ENCODE data around the gene GFRA3. TPM values are rescaled to one million over a fixed set of nuclear protein-coding genes. Genes with fewer than 3 reads are reported as not detected.
A peak's percentile ranks its signal among the peaks of the same experiment; 100 is the strongest.

The GFRA3 gene
- total and polyA plus RNA-seq, 10 donors, result 0.14 to 1.2 TPM; not detected in 8

GRCh38 chr5:138275379-138275782 is 960 bp upstream of the GFRA3 start:
- no peak for TF ChIP-seq POLR2AphosphoS5 (IDR thresholded peaks at IDR 0.05)
- no peak for TF ChIP-seq POLR2A (IDR thresholded peaks at IDR 0.05)
- TF ChIP-seq CTCF (IDR thresholded peaks at IDR 0.05 in 8 of 11, conservative IDR thresholded peaks at IDR 0.05 in 3 of 11), result no peak
- Histone ChIP-seq H3K4me3 (no peak overlapping the region), H3K36me3 (no peaks in the 10 kb centered on the region), H3K27ac (no peak overlapping the region), H3K27me3 (replicated peaks in 1 of 7) (peaks cover 0 to 29% (median 17%) of the 10 kb centered on the region in 7 donors), H3K9me3 (no peaks in the 10 kb centered on the region), H3K4me1 (peaks cover 0 to 14% (median 12%) of the 10 kb centered on the region in 6 donors)
- WGBS, 5 donors, result 34 to 49% (median 39%) methylated on average over 3 of the region's 3 CpGs
- DNase-seq, result no peak
- intact Hi-C loops (cut with DNase I; ENCODE audit: low total_unique reads), result no loop called here

GRCh38 chr5:138273834-138274188 is 610 bp downstream of the GFRA3 start:
- DNase-seq, result no peak
- TF ChIP-seq CTCF (IDR thresholded peaks at IDR 0.05 in 8 of 11, conservative IDR thresholded peaks at IDR 0.05 in 3 of 11) (no peak), POLR2A (IDR thresholded peaks at IDR 0.05) (no peak), POLR2AphosphoS5 (IDR thresholded peaks at IDR 0.05) (no peak)
- H3K4me1 ChIP-seq, result peaks cover 0 to 14% (median 12%) of the 10 kb centered on the region in 6 donors
- no peaks in the 10 kb centered on the region for H3K9me3 ChIP-seq
- H3K4me3 ChIP-seq, result peak overlapping the region in 6 of 8 donors; percentile 23 to 65 (median 28)
- no peak overlapping the region for H3K27ac ChIP-seq
- no peaks in the 10 kb centered on the region for H3K36me3 ChIP-seq
- H3K27me3 ChIP-seq (replicated peaks in 1 of 7), result peaks cover 0 to 39% (median 17%) of the 10 kb centered on the region in 7 donors
- 65 to 76% (median 69%) methylated on average over 5 to 6 of the region's 6 CpGs for WGBS, 5 donors
- intact Hi-C loops (cut with DNase I; ENCODE audit: low total_unique reads), result no loop called here

- intact Hi-C loops (cut with DNase I; ENCODE audit: low total_unique reads), result no loop called here
- no peak for DNase-seq
- 89 to 96% (median 91%) methylated on average over 4 of the region's 4 CpGs for WGBS, 5 donors
- H3K36me3 ChIP-seq, result no peaks in the 10 kb centered on the region
- H3K9me3 ChIP-seq, result no peaks in the 10 kb centered on the region
- H3K4me3 ChIP-seq, result no peak overlapping the region
- H3K27ac ChIP-seq, result no peak overlapping the region
- peaks cover 0 to 14% (median 12%) of the 10 kb centered on the region in 6 donors for H3K4me1 ChIP-seq
- H3K27me3 ChIP-seq (replicated peaks in 1 of 7), result peaks cover 0 to 39% (median 17%) of the 10 kb centered on the region in 7 donors
- TF ChIP-seq POLR2AphosphoS5 (IDR thresholded peaks at IDR 0.05) (no peak), CTCF (IDR thresholded peaks at IDR 0.05 in 8 of 11, conservative IDR thresholded peaks at IDR 0.05 in 3 of 11) (no peak)
These were observed 1.7 kb downstream of the GFRA3 start for GRCh38 chr5:138272681-138273080.

GRCh38 chr5:138271281-138271680 is 3.1 kb downstream of the GFRA3 start:
- Histone ChIP-seq H3K36me3 (no peaks in the 10 kb centered on the region), H3K4me1 (peaks cover 0 to 14% (median 12%) of the 10 kb centered on the region in 6 donors), H3K9me3 (no peaks in the 10 kb centered on the region), H3K4me3 (no peak overlapping the region), H3K27ac (no peak overlapping the region), H3K27me3 (replicated peaks in 1 of 7) (peaks cover 0 to 46% (median 17%) of the 10 kb centered on the region in 7 donors)
- TF ChIP-seq CTCF (IDR thresholded peaks at IDR 0.05 in 8 of 11, conservative IDR thresholded peaks at IDR 0.05 in 3 of 11), result no peak
- no peak for TF ChIP-seq POLR2AphosphoS5 (IDR thresholded peaks at IDR 0.05)
- TF ChIP-seq POLR2A (IDR thresholded peaks at IDR 0.05), result no peak
- 74 to 88% (median 78%) methylated on average over 5 of the region's 5 CpGs for WGBS, 5 donors
- intact Hi-C loops (cut with DNase I; ENCODE audit: low total_unique reads), result no loop called here
- no peak for DNase-seq

Measured in spleen (tissue), 11 donors.